PC-9 (cell line): ENCODE data around the gene IL11RA.

Source experiments
- CTCF ChIP-seq: fragments of 200-600 bp; sonication (generic); conservative IDR thresholded peaks from 2 replicates; pipeline ENCODE4 v1.6.1; 2017; ENCODE audit warnings: mixed run types, antibody characterized with exemption, mild to moderate bottlenecking, moderate library complexity
- EZH2 ChIP-seq: fragments of 200-600 bp; sonication (generic); IDR thresholded peaks from 2 replicates; pipeline ENCODE4 v1.8.0; 2017; ENCODE audit warnings: antibody characterized with exemption, low read depth

- no peak for TF ChIP-seq CTCF
- TF ChIP-seq EZH2: no peak
These were observed 34.2 kb downstream of the IL11RA start for GRCh38 chr9:34686231-34686630.
